IMR-90 (cell line): ENCODE data around the gene GRAMD4. TPM values are rescaled to one million over a fixed set of nuclear protein-coding genes. Genes with fewer than 3 reads are reported as not detected.

ENCODE experiments used
- ATAC-seq: fragments of 200-7000 bp; cut with Tn5 transposase; 2 replicates; pipeline ENCODE4 v1.9.1; 2020; ENCODE audit warnings: low read depth, mild to moderate bottlenecking, moderate library complexity
- BruUV-seq: library from RNA; stranded (reverse); fragments of 400-500 nt; replicated peaks from 2 replicates; lab custom pipeline; 2021; lab: Mats Ljungman, UMichigan
- CTCF ChIA-PET: fragments of 300-600 bp; formaldehyde crosslinking; extraction: SDS; loops from one replicate; lab custom pipeline; 2021; ENCODE audit warnings: antibody characterized with exemption; lab: Yijun Ruan, JAX
- POLR2A ChIA-PET: fragments of 300-600 bp; sonication (Branson Sonifier 250); formaldehyde crosslinking; loops from one replicate; lab custom pipeline; 2022; ENCODE audit warnings: antibody characterized with exemption; ENCODE audit not compliant: unreplicated experiment; lab: Charles Lee
- DNase-seq: peaks from one replicate; pipeline ENCODE4 v3.0.0; 2013
- H2AFZ ChIP-seq: replicated peaks from 2 replicates; pipeline ENCODE3; 2013; ENCODE audit warnings: low read length, mild to moderate bottlenecking; ENCODE audit not compliant: poor library complexity
- H2AK5ac ChIP-seq: 2 replicates; pipeline ENCODE4 v1.6.1; 2013; ENCODE audit warnings: low read depth, low read length, inconsistent platforms
- H2AK9ac ChIP-seq: replicated peaks from 2 replicates; pipeline ENCODE3; 2013; ENCODE audit warnings: mild to moderate bottlenecking, low read depth, low read length, moderate library complexity; ENCODE audit not compliant: poor library complexity
- H2BK120ac ChIP-seq: 2 replicates; pipeline ENCODE4 v1.6.1; 2013; ENCODE audit warnings: low read depth, low read length, inconsistent platforms
- H2BK15ac ChIP-seq: 3 replicates; pipeline ENCODE4 v1.6.1; 2013; ENCODE audit warnings: low read depth, low read length, inconsistent platforms
- H2BK20ac ChIP-seq: 2 replicates; pipeline ENCODE4 v1.6.1; 2013; ENCODE audit warnings: low read depth, mild to moderate bottlenecking, inconsistent platforms, low read length, moderate library complexity
- H2BK5ac ChIP-seq: 2 replicates; pipeline ENCODE4 v1.6.1; 2013; ENCODE audit warnings: mild to moderate bottlenecking, low read depth, low read length, inconsistent platforms; ENCODE audit not compliant: poor library complexity, severe bottlenecking
- H3K14ac ChIP-seq: replicated peaks from 2 replicates; pipeline ENCODE4 v1.6.1; 2013; ENCODE audit warnings: low read depth, low read length, inconsistent platforms
- H3K18ac ChIP-seq: 2 replicates; pipeline ENCODE4 v1.6.1; 2013; ENCODE audit warnings: low read depth, low read length, control low read depth
- H3K23ac ChIP-seq: 2 replicates; pipeline ENCODE4 v1.6.1; 2013; ENCODE audit warnings: low read depth, low read length, inconsistent platforms
- H3K27ac ChIP-seq: 2 replicates; pipeline ENCODE4 v1.5.1; 2013; ENCODE audit warnings: mild to moderate bottlenecking, control low read depth, low read length; ENCODE audit not compliant: insufficient read depth
- H3K27me3 ChIP-seq: 2 replicates; pipeline ENCODE4 v1.6.1; 2013; ENCODE audit warnings: low read length; ENCODE audit not compliant: control insufficient read depth, insufficient read depth
- H3K36me3 ChIP-seq: 2 replicates; pipeline ENCODE4 v1.6.1; 2013; ENCODE audit warnings: low read length, mixed read lengths; ENCODE audit not compliant: control insufficient read depth, insufficient read depth
- H3K4ac ChIP-seq: 2 replicates; pipeline ENCODE4 v1.6.1; 2013; ENCODE audit warnings: low read depth, low read length, inconsistent platforms
- H3K4me1 ChIP-seq: 2 replicates; pipeline ENCODE4 v1.6.1; 2013; ENCODE audit warnings: low read length, mixed read lengths; ENCODE audit not compliant: control insufficient read depth, insufficient read depth
- H3K4me2 ChIP-seq: 2 replicates; pipeline ENCODE4 v1.6.1; 2013; ENCODE audit warnings: low read depth, mild to moderate bottlenecking, control low read depth, low read length, moderate library complexity
- H3K4me3 ChIP-seq: 2 replicates; pipeline ENCODE4 v1.5.1; 2013; ENCODE audit warnings: low read depth, mild to moderate bottlenecking, control low read depth, low read length, moderate library complexity; ENCODE audit not compliant: insufficient read depth
- H3K56ac ChIP-seq: 2 replicates; pipeline ENCODE4 v1.6.1; 2013; ENCODE audit warnings: low read length, inconsistent platforms; ENCODE audit not compliant: insufficient read depth; ENCODE audit errors: extremely low read depth
- H3K79me1 ChIP-seq, 2 experiments: 2 replicates each; pipeline ENCODE4 v1.6.1; 2013; ENCODE audit warnings: low read length in 2 of 2, inconsistent platforms in 1 of 2, low read depth in 1 of 2
- H3K9ac ChIP-seq: 2 replicates; pipeline ENCODE4 v1.6.1; 2013; ENCODE audit warnings: low read depth, low read length, control low read depth
- H3K9me1 ChIP-seq: 2 replicates; pipeline ENCODE4 v1.6.1; 2013; ENCODE audit warnings: low read length, inconsistent platforms; ENCODE audit not compliant: insufficient read depth
- H3K9me3 ChIP-seq: 2 replicates; pipeline ENCODE4 v1.6.1; 2013; ENCODE audit warnings: low read length; ENCODE audit not compliant: control insufficient read depth, insufficient read depth
- H4K20me1 ChIP-seq: 2 replicates; pipeline ENCODE4 v1.6.1; 2013; ENCODE audit warnings: low read length, inconsistent platforms; ENCODE audit not compliant: insufficient read depth
- H4K5ac ChIP-seq: 2 replicates; pipeline ENCODE4 v1.6.1; 2013; ENCODE audit warnings: mild to moderate bottlenecking, low read depth, low read length, control low read depth
- H4K8ac ChIP-seq, 2 experiments: 2 replicates each; pipeline ENCODE4 v1.6.1; 2013; ENCODE audit warnings: low read depth in 2 of 2, low read length in 2 of 2, control low read depth in 1 of 2, inconsistent platforms in 1 of 2
- H4K91ac ChIP-seq: 2 replicates; pipeline ENCODE4 v1.6.1; 2013; ENCODE audit warnings: low read depth, low read length, inconsistent platforms; ENCODE audit not compliant: insufficient read depth
- FOS ChIP-seq: fragments of 150-350 bp; IDR thresholded peaks from 2 replicates; pipeline ENCODE4 v1.6.1; 2016; ENCODE audit warnings: low read depth, low read length
- WGBS, 2 experiments: methylation state at CpG; one replicate each; pipeline versions ENCODE4 v1.1.5 to v1.1.7; 2013; ENCODE audit warnings: missing lambda C conversion rate in 2 of 2; ENCODE audit not compliant: insufficient read length in 1 of 2; ENCODE audit errors: extremely low coverage in 2 of 2; 5-methylcytosine and 5-hydroxymethylcytosine counted together
- dilution Hi-C: fragments of 300-500 bp; cut with HindIII; formaldehyde crosslinking; loops from one replicate; pipeline ENCODE4 v1.14.3; 2018; ENCODE audit warnings: low sequenced_read_pairs; ENCODE audit not compliant: unreplicated experiment
- in situ Hi-C: fragments of 300-500 bp; cut with MboI; formaldehyde crosslinking; loops from 3 replicates; pipeline ENCODE4 v1.14.3; 2019; ENCODE audit warnings: low sequenced_read_pairs, inconsistent platforms, mixed read lengths
- intact Hi-C: fragments of 100-400 bp; cut with micrococcal nuclease; formaldehyde crosslinking; loops from 2 replicates; pipeline ENCODE4 v1.10.0; 2022
- polyA plus RNA-seq, 3 experiments: library from polyadenylated mRNA; depleted of rRNA; stranded (reverse); fragments of >200 nt; gene quantifications; 2 replicates each; pipeline ENCODE4 v1.2.3, GENCODE V29; 2012; ENCODE audit warnings: low replicate concordance in 1 of 3
- total RNA-seq: library from RNA; depleted of rRNA; stranded (reverse); fragments of >200 nt; gene quantifications from 2 replicates; pipeline ENCODE4 v1.2.3, GENCODE V29; 2012

Gene GRAMD4
- total and polyA plus RNA-seq, 2 of the 4 experiments (the other 2 are of a cell fraction): 2.7 to 5.8 TPM

DNA sequence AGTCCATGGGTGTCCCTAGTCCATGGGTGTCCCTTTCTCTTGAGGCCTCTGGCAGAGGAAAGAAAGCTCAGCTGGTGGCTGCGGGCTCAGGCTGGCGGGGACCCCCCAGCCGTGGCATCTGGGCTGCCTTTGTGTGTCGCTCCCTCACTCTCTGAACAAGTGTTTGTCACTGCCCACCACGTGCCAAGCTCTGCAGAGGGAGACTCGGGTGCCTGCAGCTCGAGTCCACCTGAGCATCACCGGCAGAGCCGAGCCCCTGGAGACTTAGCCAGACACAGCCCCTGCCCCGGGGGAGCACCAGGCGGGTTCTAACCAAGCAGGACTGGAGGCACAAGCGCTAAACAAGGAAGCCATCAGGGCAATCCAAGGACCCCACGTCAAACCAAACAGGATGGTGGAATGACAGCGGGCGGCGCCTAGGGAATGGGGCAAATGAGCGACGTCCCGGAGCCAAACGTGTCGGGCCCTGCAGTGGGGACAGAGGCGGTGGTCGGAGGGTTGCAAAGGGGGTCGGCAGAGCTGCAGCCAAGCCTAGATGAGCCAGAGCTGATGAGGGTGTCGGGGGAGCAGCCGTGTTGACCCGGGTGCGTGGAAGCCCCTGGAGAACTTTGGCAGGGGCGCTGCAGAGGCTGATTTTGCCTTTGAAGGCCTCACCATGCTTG lies 2.1 kb upstream of the GRAMD4 start:
- H3K27me3 ChIP-seq: peaks cover 2% of the 10 kb centered on the region; the same call in 1 of the 2 replicates
- no peak overlapping the region for H3K4ac ChIP-seq

More for the DNA sequence above, 2.1 kb upstream of the GRAMD4 start:
- H3K23ac ChIP-seq: no peak overlapping the region
- H4K8ac ChIP-seq: no peak overlapping the region
- no peak overlapping the region for H3K4me3 ChIP-seq
- no peak overlapping the region for H3K9ac ChIP-seq
- H3K9me3 ChIP-seq: no peaks in the 10 kb centered on the region
- peaks cover 26% of the 10 kb centered on the region; the same call in 1 of the 2 replicates for H4K20me1 ChIP-seq
- no TSS peak for BruUV-seq
- H2AK9ac ChIP-seq: no peak overlapping the region
- H3K27ac ChIP-seq: no peak overlapping the region
- CTCF ChIA-PET: no interaction called here
- no peak overlapping the region for H2BK5ac ChIP-seq
- no peak overlapping the region for H2BK20ac ChIP-seq
- no peaks in the 10 kb centered on the region for H3K9me1 ChIP-seq
- H2BK120ac ChIP-seq: no peak overlapping the region
- POLR2A ChIA-PET: interaction anchor here (0.6 kb wide), 1 partner anchor 80 kb away, joined by 3 read pairs; no protein-coding TSS in a partner anchor
- no peaks in the 10 kb centered on the region for H3K36me3 ChIP-seq
- H3K14ac ChIP-seq: no peak overlapping the region
- H3K4me1 ChIP-seq: peaks cover 11% of the 10 kb centered on the region; the same call in 1 of the 2 replicates
- TF ChIP-seq FOS: no peak
- ATAC-seq (no peak), DNase-seq (no peak)
- no peak overlapping the region for H3K4me2 ChIP-seq
- H2BK15ac ChIP-seq: no peak overlapping the region
- no peak overlapping the region for H4K5ac ChIP-seq
- H2AK5ac ChIP-seq: no peak overlapping the region
- intact Hi-C loops (no loop called here), dilution Hi-C loops (no loop called here), in situ Hi-C loops (no loop called here)
- 91% methylated on average over 25 of the region's 29 CpGs; no CpG with 5 or more reads in 1 of the 2 experiments for WGBS, 2 experiments
- H3K56ac ChIP-seq: no peak overlapping the region
- H2AFZ ChIP-seq: no peak overlapping the region
- H3K79me1 ChIP-seq: peaks cover 0 to 4% of the 10 kb centered on the region in 2 experiments; a peak in 1 of 4 replicates
- no peak overlapping the region for H4K91ac ChIP-seq
- no peak overlapping the region for H3K18ac ChIP-seq
